K562 (cell line): ENCODE measurements around the gene IZUMO4. TPM values are rescaled to one million over a fixed set of nuclear protein-coding genes. Genes with fewer than 3 reads are reported as not detected.
A peak's percentile ranks its signal among the peaks of the same experiment; 100 is the strongest.

ENCODE experiments used
- FOXJ2 ChIP-seq: fragments of 200-800 bp; sonication (Bioruptor generic); IDR thresholded peaks from 2 replicates; pipeline ENCODE4 v1.6.1; 2016; ENCODE audit warnings: missing genetic modification characterization, missing compliant biosample characterization
- GATAD2B ChIP-seq: fragments of 450-650 bp; IDR thresholded peaks from 2 replicates; pipeline ENCODE4 v1.6.1; 2017; ENCODE audit warnings: mild to moderate bottlenecking, borderline replicate concordance
- HBP1 ChIP-seq: fragments of 450-650 bp; formaldehyde crosslinking; IDR thresholded peaks from 2 replicates; pipeline ENCODE4 v1.4.0; 2022; ENCODE audit warnings: missing genetic modification characterization
- HDAC3 ChIP-seq: fragments of 450-650 bp; IDR thresholded peaks from 2 replicates; pipeline ENCODE4 v1.6.1; 2018; ENCODE audit warnings: borderline replicate concordance, mild to moderate bottlenecking, moderate library complexity; ENCODE audit not compliant: partially characterized antibody
- MAZ ChIP-seq, 2 experiments: fragments of 450-650 bp in 1 of 2; sonication (generic) in 1 of 2; formaldehyde crosslinking; IDR thresholded peaks in 1 of 2; conservative IDR thresholded peaks in 1 of 2; 2 replicates each; pipeline versions ENCODE4 v1.4.0 to v1.5.0; 2020; ENCODE audit warnings: mild to moderate bottlenecking in 1 of 2, missing genetic modification reagents in 1 of 2
- MEIS2 ChIP-seq: fragments of 450-650 bp; IDR thresholded peaks from 2 replicates; pipeline ENCODE4 v1.6.1; 2014; ENCODE audit warnings: mild to moderate bottlenecking; ENCODE audit not compliant: partially characterized antibody
- MYNN ChIP-seq, 2 experiments: sonication (generic); formaldehyde crosslinking in 1 of 2; IDR thresholded peaks; 2 replicates each; pipeline versions ENCODE4 v1.5.0 to v1.6.1; 2016 to 2020; ENCODE audit warnings: antibody characterized with exemption in 1 of 2, missing genetic modification reagents in 1 of 2
- NBN ChIP-seq: fragments of 450-650 bp; IDR thresholded peaks from 2 replicates; pipeline ENCODE4 v1.6.1; 2016; ENCODE audit warnings: low read depth, mild to moderate bottlenecking
- PCBP1 ChIP-seq: fragments of 200-400 bp; formaldehyde crosslinking; IDR thresholded peaks from 2 replicates; pipeline ENCODE4 v1.6.1; 2018; ENCODE audit warnings: mild to moderate bottlenecking, low read depth, low read length; ENCODE audit not compliant: poor library complexity, severe bottlenecking
- RBBP5 ChIP-seq: fragments of 200-600 bp; sonication (generic); IDR thresholded peaks from 2 replicates; pipeline ENCODE4 v1.6.1; 2012; ENCODE audit warnings: borderline replicate concordance, mild to moderate bottlenecking, low read length, control low read depth, inconsistent platforms; ENCODE audit not compliant: insufficient read depth, poor library complexity, severe bottlenecking
- SIRT6 ChIP-seq: IDR thresholded peaks from one replicate; pipeline ENCODE4 v1.6.1; 2012; ENCODE audit warnings: low read depth, mild to moderate bottlenecking, control low read depth, inconsistent platforms, low read length, moderate library complexity
- SMAD4 ChIP-seq: fragments of 250-450 bp; sonication (Bioruptor Pico); conservative IDR thresholded peaks from 2 replicates; pipeline ENCODE4 v1.8.0; 2021; ENCODE audit warnings: inconsistent platforms, mild to moderate bottlenecking, moderate library complexity
- SMARCA4 ChIP-seq: fragments of 450-650 bp; IDR thresholded peaks from 2 replicates; pipeline ENCODE4 v1.6.1; 2016
- TAF1 ChIP-seq: IDR thresholded peaks from 2 replicates; pipeline ENCODE4 v1.6.1; 2011; ENCODE audit warnings: mild to moderate bottlenecking, low read length, moderate library complexity; ENCODE audit not compliant: insufficient read depth, control insufficient read depth, severe bottlenecking; ENCODE audit errors: extremely low read depth
- TBL1XR1 ChIP-seq, 2 experiments: IDR thresholded peaks; 2 replicates each; pipeline ENCODE4 v1.6.1; 2012; ENCODE audit warnings: improper control_type of control experiment in 2 of 2, low read length in 2 of 2, mild to moderate bottlenecking in 1 of 2
- TCF7 ChIP-seq: sonication (generic); IDR thresholded peaks from 2 replicates; pipeline ENCODE4 v1.6.1; 2016; ENCODE audit warnings: antibody characterized with exemption, borderline replicate concordance
- YBX1 ChIP-seq: fragments of 450-650 bp; IDR thresholded peaks from 2 replicates; pipeline ENCODE4 v1.7.1; 2016; ENCODE audit warnings: mild to moderate bottlenecking
- ZBTB9 ChIP-seq: fragments of 450-650 bp; formaldehyde crosslinking; IDR thresholded peaks from 2 replicates; pipeline ENCODE4 v1.4.0; 2020; ENCODE audit warnings: mild to moderate bottlenecking, moderate library complexity
- ZNF133 ChIP-seq: fragments of 250-450 bp; sonication (Bioruptor Pico); IDR thresholded peaks from 2 replicates; pipeline ENCODE4 v1.4.0; 2020; ENCODE audit warnings: mild to moderate bottlenecking
- ZNF311 ChIP-seq: fragments of 250-450 bp; sonication (Bioruptor Pico); IDR thresholded peaks from 2 replicates; pipeline ENCODE4 v1.4.0; 2020; ENCODE audit warnings: mild to moderate bottlenecking, moderate library complexity
- ZNF316 ChIP-seq: fragments of 450-650 bp; IDR thresholded peaks from 2 replicates; pipeline ENCODE4 v1.6.1; 2016
- ZNF592 ChIP-seq: fragments of 450-650 bp; IDR thresholded peaks from 2 replicates; pipeline ENCODE4 v1.6.1; 2017; ENCODE audit warnings: antibody characterized with exemption, mild to moderate bottlenecking
- polyA plus RNA-seq, 8 experiments: library from polyadenylated mRNA; depleted of rRNA in 4 of 8; stranded (reverse) in 5 of 8; unstranded in 3 of 8; fragments of >200 nt; fragmentation: Nextera tagmentation in 2 of 8; fragmentation: Illumina TruSeq in 1 of 8; extraction: Ambion mirVana in 2 of 8; extraction: Trizol in 1 of 8; gene quantifications; 2 replicates each; pipeline versions ENCODE4 v1.2.1 to v1.2.3, GENCODE V29; 2011 to 2014; ENCODE audit warnings: inconsistent platforms in 1 of 8, missing spikeins in 1 of 8
- total RNA-seq, 7 experiments: library from RNA; depleted of rRNA in 6 of 7; stranded (reverse); fragments of >200 nt in 6 of 7; fragmentation: Illumina TruSeq in 2 of 7; extraction: Trizol in 2 of 7; gene quantifications; 2 replicates each; pipeline versions ENCODE4 v1.2.1 to v1.2.3, GENCODE V29; 2011 to 2021; ENCODE audit warnings: low replicate concordance in 1 of 7

Gene IZUMO4
- total and polyA plus RNA-seq, 9 of the 15 experiments (the other 6 are each of a cell fraction or from before 2014, with no cell fraction given): 0.07 to 3.9 (median 1.2) TPM

GRCh38 chr19:2060884-2061494 is 35.7 kb upstream of the IZUMO4 start (continued):
- TF ChIP-seq HDAC3 (no peak), ZNF316 (peak; percentile 65), TCF7 (no peak), SMAD4 (peak; percentile 66; the same call in 1 of the 2 replicates), SIRT6 (no peak), MYNN (IDR thresholded peaks at IDR 0.05) (0 out of 2 replicates have a peak, but pooled peaks have one; percentile 18), MYNN (CRISPR knock-in tag; IDR thresholded peaks at IDR 0.05) (no peak), ZBTB9 (CRISPR knock-in tag) (peak; percentile 42; the same call in 1 of the 2 replicates), HBP1 (CRISPR knock-in tag) (no peak), YBX1 (no peak), MEIS2 (peak; percentile 86), MAZ (CRISPR knock-in tag; conservative IDR thresholded peaks at IDR 0.05 in 1 of 2, IDR thresholded peaks at IDR 0.05 in 1 of 2) (peak; percentile 79 to 95; a peak in 3 of 4 replicates), NBN (0 out of 2 replicates have a peak, but pooled peaks have one; percentile 15), FOXJ2 (tag) (peak; percentile 58), ZNF133 (CRISPR knock-in tag) (0 out of 2 replicates have a peak, but pooled peaks have one; percentile 17), RBBP5 (peak; percentile 63), PCBP1 (peak; percentile 21), ZNF311 (CRISPR knock-in tag) (0 out of 2 replicates have a peak, but pooled peaks have one; percentile 34), TBL1XR1 (IDR thresholded peaks at IDR 0.05; ENCODE audit: low read length in 2 of 2) (no peak), GATAD2B (no peak; the same call in none of the 2 replicates), SMARCA4 (no peak), TAF1 (peak; percentile 23), ZNF592 (peak; percentile 93; the same call in 1 of the 2 replicates)
